NCI-H69 (cell line): Measurements from ENCODE around the gene RTKN.
"Not testable (repeated sequence)": the region's sequence is repeated elsewhere in the genome, so short reads cannot be mapped to it uniquely, and the experiment has no call there.

ENCODE experiments used
- DNase-seq: peaks from one replicate; lab custom pipeline; 2025; lab: John Stamatoyannopoulos, UW

RTKN gene, protein sequence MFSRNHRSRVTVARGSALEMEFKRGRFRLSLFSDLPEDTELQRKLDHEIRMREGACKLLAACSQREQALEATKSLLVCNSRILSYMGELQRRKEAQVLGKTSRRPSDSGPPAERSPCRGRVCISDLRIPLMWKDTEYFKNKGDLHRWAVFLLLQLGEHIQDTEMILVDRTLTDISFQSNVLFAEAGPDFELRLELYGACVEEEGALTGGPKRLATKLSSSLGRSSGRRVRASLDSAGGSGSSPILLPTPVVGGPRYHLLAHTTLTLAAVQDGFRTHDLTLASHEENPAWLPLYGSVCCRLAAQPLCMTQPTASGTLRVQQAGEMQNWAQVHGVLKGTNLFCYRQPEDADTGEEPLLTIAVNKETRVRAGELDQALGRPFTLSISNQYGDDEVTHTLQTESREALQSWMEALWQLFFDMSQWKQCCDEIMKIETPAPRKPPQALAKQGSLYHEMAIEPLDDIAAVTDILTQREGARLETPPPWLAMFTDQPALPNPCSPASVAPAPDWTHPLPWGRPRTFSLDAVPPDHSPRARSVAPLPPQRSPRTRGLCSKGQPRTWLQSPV

DNA sequence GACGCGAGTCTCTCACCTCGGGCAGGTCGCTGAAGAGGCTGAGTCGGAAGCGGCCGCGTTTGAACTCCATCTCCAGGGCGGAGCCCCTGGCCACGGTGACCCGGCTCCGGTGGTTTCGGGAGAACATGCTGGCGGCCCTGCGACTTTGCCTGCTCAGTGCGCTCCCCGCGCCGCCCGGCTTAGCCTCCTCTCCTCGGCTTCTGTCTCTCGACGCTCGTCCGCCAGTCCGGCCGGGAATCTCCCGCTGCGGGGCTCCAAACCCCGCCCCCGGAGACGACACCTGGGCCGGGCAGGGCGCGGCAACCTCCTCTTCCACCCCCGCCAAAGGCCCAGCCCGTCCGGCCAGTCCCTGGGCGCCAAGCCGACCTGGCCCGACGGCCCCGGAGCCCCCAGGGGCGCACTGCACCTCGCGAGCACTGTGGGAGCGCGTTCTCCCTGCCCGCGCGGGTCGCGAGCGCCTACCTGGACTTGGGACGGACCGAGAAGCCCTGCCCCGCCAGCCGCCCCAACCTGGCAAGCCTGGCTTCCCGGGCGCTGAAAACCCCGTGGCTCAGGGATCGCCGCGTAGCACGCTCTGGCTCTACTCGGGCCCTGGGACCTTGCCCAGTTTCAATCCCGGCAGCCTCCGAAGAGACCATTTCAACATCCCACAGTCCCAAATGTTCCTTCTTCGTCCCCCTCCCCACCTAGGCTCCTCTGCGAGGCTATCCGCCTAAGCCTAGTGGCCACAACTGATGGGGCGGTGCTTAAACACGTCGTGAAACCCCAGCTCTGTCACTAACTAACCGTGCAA, at the start of gene RTKN:
RTKN (minus strand) TSS at position 248 of the 793 bp plus-strand sequence; CDS start at position 127, 121 bp downstream.
- peak; percentile 70 for DNase-seq

DNA sequence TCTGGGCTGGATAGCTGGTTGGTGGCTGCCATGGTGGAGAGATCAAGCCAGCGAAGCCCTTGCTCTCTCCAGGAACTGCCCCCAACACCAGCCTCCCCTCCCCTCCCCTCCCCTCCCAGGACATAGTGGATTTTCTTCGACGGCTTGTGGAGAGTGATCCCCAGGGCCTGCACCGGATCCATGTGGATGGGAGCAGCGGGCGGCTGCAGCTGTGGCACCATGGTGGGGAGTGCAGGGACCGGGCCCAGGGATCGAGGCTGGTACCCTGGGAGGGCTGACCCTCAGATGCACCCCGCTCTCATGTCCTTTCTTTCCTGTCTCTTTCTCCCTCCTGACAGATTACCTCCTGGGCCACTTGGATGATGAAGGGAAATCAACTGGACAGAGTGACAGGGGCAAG, 48.2 kb upstream of the RTKN start:
- no peak for DNase-seq

DNA sequence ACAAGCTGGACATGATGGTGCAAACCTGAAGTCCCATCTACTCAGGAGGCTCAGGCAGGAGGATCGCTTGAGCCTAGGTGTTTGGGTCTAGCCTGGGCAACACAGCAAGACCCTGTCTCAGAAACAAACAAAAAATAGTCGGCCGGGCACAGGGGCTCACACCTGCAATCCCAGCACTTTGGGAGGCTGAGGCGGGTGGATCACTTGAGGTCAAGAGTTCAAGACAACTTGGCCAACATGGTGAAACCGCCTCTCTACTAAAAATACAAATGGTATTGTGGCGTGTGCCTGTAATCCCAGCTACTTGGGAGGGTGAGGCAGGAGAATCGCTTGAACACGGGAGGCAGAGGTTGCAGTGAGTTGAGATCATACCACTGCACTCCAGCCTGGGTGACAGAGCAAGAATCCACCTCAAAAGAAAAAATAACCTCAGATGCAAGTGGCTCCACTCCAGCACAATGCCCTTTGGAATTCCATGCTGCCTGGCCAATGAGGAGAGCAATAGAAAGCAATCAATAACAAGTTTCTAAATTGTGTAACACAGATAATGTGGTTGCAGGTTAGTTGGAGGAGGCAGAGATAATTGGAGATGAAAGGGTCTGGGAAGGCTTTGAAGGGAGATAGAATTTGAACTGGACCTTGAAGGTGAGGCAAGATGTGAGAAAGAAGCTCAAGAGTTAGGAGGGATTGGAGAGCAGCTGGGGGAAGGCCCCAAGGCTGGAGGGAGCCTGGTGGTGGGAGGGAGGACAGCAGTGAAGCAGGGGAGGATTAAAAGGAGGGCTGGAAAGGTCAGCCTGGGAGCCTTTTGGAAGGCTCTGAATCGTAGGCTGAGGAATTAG, 47.1 kb upstream of the RTKN start:
- DNase-seq = no peak

DNA sequence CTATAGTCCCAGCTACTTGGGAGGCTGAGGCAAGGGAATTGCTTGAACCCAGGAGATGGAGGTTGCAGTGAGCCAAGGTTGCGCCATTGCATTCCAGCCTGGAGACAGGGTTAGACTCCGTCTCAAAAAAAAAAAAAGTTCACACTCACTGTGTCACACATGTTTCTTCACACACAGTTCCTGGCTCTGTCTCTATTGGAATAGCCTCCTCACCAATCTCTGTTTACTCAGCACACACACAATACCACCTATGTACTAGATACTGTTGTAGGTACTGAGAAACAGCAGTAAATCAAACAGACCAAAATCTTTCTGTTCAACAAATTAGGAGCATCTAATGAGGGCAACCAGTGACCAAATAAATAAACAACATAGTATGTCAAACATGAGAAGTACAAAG, 44.4 kb upstream of the RTKN start:
- no peak for DNase-seq

DNA sequence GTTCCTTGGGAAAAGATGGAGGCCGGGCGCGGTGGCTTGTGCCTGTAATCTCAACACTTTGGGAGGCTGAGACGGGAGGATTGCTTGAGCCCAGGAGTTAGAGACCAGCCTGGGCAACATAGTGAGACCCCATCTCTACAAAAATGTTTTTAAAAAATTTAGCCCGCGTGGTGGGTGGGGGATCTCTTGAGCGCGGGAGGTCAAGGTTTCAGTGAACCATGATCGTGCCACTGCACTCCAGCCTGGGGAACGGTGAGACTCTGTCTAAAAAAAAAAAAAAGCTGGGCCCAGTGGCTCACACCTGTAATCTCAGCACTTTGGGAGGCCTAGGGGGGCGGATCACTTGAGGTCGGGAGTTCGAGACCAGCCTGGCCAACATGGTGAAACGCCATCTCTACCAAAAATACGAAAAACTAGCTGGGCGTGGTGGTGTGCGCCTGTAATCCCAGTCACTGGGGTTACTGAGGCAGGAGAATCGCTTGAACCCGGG, 42.0 kb upstream of the RTKN start:
- not testable (repeated sequence) for DNase-seq

DNA sequence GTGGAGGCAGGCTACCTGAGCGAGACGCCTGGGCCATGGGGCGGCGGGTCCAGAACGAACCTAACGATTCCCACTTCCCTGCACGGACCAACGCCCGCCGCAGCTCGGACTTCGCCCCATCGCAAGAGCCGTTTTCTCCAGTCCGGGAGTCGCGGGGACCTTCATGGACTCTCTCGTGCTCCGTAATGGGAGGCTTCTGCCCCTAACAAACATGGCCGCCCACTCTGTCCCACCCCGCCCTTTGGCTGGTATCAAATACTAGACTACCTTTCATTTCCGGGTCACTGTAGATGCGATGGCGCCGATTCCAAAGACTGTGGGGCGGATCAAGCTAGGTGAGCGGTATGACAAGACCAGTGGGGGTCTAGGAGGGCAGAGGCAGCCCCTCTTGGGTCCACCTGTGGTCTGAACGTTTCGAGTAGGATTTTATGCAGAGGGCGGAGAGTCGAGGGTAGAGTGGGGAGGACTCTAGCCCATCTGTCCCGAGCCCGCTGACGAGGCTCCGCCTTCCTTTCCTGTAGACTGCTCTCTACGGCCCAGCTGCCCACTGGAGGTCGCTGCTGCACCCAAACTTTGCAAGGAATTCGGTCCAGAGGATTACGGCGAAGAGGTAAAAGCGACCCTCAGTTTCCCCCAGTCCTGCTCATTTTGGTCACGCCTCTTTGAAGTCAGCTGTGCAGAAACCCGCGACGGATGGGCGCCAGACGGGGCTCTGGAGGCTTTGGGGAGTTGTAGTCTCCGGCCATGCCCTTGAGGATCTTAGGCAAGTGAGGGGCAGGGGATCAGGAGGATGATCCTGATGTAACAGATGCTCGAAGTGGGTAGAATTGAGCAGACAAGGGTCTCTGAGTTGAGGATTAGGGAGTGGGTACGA, 41.3 kb upstream of the RTKN start, which contains the start of the genes CCDC142 and TTC31:
CCDC142 (minus strand) TSS at position 198 of the 874 bp plus-strand sequence; CDS start at position 37, 161 bp downstream.
TTC31 (plus strand) TSS at position 281 of the 874 bp plus-strand sequence; CDS start at position 296, 15 bp downstream.
- DNase-seq = peak; percentile 93

DNA sequence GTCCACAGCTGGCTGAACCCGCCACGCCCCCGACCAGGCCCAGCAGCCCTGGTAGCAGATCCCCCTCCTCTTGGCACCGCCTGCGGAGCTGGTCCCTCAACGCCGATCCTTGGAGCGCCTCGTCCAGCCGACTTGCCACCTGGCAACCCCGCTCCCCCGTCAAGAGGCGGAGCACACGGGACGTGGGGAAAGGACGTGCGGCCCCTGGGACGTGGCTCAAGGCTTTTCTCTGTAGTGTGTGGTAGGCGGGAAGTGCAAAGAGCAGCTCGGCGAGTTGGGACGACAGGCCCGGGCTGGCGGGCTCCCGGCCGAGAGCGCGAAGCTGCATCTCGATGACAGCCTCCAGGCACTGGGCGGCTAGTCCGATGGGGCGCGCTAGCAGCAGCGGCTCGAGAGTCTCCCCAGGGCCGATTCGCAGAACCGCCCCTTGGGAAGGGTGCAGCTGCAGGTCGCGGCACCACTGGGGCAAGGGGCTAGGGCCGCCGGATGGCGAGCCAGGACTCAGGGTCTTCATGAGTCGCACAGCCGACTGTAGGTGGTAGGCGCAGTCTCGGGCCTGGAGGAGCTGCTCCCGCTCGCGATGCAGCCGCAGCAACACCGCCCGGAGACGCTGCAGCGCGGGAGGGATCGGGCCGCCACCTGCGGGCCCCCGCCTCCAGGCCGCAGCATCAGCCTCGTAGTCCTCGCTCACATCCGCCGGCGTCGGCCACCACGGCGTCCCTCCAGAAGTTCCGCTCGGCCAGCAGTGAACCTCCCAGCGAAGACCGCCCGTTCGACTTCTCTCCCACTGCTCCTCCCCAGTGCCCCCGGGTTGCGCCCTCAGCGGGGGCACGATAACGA, 40.4 kb upstream of the RTKN start:
- peak; percentile 68 for DNase-seq

DNA sequence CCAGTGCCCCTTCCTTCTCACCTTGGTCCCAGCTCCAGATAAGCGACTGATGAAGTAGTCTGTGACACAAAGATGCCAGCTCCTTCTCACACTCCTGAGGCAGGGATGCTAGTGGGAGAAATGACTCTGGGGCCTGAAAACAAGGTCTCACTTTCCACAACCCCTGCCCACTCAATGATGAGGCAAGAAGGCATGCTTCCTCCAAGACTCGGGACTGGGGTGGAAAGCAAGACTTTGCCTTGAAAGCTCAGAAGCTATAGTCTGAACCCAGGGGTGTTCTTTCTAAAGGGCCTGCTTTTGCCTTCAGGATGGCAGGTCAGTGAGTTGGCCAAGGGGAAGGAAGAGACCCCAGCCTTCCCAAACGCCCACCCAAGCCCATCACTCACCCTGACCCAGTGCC, 39.7 kb upstream of the RTKN start:
- DNase-seq = no peak

DNA sequence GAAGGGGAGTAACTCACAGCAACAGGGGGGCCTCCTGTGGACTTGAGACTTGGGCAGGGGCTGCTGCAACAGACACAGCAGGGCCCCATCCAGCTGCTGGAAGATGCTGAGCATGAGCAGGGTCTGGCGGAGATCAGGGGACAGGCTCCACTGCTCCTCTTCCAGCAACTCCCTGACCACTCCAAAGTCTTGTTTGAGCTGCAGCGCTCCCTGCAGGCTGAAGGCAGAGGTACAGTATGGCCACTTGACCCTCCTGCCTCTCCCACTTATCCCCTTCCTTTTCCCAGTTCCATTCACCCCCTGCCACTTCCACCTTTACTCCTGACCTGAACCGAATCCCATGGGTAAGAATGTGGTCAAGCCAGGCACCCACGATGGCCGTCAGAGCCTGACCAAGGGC, 33.2 kb upstream of the RTKN start:
- DNase-seq = peak; percentile 12

DNA sequence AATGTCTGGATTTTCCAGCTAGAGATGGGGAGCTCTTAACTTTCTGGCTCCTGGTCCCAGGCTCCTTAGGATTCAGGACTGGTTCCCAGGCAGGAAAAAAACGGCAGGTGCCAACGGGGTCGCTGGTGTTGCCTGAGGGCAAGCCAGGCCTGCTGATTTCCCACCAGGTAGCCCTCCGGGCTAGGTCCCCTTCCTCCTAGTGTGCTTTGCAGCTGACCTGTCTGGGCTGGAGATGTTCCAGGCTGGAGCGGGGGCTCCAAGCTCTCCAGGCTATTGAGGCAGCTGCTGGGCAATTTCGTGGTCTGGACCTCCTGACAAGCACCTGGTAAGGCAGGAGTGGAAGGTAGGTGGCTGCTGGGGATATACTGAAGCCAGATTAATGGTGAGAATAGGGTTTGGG, 32.7 kb upstream of the RTKN start:
- no peak for DNase-seq

DNA sequence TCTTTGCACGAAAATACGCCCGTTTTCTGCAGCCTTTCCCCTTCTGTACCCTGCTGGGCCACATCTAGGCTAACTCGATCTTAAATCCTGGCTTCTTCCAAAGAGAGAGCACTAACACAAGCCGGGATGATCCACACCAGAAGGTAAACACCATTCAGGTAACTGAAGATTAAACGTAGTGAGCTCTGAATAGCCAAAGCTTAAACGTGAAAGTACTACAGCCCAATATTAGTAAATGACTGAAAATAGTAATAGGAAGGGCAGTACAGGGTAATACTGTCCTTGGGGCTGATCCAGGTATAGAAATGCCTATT, 31.2 kb upstream of the RTKN start:
- no peak for DNase-seq

DNA sequence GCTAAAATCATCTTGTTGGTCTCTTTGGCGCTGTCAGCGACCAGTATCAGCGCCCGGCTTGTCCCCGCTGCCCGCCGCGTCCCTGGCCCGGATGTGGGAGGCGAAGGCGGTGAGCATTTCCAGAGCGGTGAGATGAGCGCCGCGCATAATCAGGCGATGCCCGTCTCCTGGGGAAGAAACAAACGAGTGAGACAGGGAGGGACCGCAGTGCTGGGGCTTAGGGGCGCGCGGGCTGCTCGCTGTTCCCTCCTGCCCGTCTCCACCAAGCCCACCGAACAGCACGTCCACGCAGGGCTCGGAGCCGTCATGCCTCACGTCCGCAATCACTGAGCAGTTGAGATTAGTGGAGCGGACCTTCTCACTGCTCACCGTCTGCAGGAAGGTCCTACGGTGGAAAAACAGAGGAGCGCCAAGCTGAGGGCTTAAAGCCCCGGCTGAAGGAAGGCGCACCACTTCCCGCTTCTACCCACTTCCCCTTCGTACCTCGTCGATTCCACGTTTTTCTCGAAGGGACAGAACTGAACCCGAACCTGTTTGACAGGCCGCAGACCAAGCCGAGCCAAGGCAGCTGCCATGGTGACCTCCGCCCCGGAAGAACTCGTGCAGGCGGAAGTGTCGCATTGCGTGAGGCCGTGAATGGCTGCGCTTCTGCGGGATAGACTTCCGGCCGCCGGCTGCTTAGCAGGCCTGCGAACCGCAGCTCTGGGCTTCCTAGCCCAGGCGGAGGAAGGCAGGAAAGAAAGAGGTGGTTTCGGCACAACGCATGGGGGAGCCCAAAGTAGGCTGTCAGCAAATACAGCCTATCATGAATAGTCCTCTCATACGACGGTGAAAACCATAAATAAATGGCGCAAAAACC, 30.6 kb upstream of the RTKN start, which contains the start of gene MRPL53:
MRPL53 (minus strand) TSS at position 595 of the 859 bp plus-strand sequence; CDS start at position 575, 20 bp downstream.
- peak; percentile 91 for DNase-seq

DNA sequence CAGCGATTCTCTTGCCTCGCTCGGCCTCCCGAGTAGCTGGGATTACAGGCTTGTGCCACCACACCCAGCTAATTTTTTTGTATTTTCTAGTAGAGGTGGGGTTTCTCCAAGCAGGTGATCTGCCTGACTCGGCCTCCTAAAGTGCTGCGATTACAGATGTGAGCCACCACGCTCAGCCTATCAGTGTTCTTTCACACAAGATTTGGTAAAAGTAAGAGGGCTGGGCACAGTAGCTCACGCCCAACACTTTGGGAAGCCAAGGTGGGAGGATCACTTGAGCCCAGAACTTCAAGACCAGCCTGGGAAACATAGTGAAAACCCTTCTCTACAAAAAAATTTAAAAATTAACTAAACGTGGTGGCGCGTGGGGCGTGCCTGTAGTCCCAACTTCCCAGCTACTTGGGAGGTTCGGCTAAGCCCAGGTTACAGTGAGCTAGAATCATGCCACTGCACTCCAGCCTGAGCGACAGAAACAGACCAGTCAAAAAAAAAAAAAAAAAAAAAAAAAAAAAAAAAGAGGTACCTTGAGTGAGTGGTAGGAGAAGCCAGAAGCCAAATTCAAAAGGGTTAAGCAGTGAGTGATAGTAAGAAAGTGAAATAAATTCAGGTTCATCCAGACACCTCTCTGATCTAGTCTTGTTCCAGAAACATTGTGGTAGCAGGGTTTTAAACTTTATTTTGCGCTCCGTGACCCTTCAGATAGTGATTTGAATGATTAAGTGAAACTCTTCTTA, 29.8 kb upstream of the RTKN start:
- no peak for DNase-seq

DNA sequence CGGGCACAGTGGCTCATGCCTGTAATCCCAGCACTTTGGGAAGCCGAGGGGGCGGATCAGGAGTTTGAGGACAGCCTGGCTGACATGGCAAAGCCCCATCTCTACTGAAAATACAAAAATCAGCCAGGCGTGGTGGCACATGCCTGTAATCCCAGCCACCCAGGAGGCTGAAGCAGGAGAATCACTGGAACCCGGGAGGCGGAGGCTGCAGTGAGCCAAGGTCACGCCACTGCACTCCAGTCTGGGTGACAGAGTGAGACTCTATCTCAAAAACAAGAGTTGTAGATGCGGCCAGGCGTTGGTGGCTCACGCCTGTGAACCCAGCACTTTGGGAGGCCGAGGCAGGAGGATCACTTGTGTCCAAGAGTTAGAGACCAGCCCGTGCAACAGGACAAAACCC, 29.0 kb upstream of the RTKN start:
- DNase-seq = not testable (repeated sequence)

DNA sequence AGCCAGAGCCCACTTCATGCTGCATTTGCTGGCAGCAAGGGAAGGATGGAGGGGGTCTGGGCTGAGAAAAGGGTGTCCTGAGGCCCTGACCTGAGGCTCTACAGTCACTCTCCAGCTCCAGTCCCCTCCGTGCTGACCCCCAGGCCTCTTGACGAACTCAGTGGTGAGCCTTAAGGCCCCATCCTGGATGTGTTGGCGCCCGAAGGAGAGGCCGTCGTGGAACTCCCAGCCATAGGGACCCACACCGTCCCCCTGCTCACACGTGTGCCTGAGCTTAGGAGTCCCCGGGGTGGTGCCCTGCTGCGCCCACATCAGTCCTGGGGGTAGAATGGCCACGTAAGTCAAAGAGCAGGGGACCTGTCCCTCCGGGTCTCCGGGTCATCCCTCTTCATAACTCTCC, 22.7 kb upstream of the RTKN start:
- DNase-seq = peak; percentile 11

DNA sequence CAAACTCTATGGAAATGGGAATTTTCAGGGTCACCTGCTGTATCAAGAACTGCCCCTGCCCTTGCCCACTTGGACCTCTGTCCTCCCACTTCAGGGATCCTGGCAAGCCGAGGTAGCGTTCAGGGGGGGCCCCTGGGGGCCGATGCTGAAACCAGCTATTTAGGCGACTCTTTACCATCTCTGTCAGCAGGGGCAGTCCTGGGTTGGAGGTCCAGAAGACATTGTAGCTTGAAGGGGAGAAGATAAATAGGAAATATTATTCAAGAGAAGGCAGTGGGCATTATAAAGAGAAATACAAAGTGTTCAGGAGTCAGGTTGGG, 21.0 kb upstream of the RTKN start:
- DNase-seq = no peak

DNA sequence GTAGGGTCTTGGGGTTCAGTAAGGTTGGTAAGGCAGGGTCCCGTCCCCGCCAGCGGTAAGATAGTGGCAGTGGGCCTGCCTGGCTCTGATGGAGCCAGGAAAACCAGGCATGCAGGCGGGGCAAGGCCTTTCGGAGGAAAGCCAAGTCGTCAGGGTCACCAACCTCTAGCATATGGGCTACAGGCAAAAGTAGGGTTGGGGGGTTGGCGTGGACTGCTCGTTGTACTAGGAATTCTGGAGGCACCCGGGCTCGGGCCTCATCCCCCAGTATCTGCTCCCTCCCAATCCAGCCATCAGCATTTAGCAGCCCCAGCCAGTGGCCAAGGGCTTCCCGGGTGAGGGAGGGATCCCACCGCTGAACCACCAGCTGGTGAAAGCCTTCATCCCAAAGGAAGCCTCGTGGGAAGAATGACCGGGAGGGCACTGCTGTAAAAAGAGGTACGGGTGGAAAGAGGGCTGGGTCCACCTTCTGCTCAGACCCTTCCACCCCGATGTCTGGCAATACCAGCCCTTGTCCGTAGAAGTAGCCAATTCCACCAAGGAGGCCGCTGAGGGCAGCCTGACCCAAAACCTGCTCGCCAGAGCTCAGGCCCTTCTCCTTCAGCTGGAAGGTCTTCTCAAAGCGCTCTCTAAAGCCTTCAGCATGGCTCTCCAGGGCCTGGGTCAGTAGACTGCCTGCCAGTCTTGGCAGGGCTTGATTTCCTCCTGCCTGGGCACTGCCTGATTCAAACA, 20.5 kb upstream of the RTKN start:
- no peak for DNase-seq
